NK-92 (cell line): ENCODE results near the gene SFPQ.
"Not testable (repeated sequence)": the region's sequence is repeated elsewhere in the genome, so short reads cannot be mapped to it uniquely, and the experiment has no call there.

Experiments
- DNase-seq: peaks from one replicate; lab custom pipeline; 2025; ENCODE audit not compliant: unreplicated experiment; lab: John Stamatoyannopoulos, UW

Gene SFPQ

GRCh38 chr1:35188578-35189392, 4.2 kb downstream of the SFPQ start:
- no peak for DNase-seq

- no peak for DNase-seq
Observed at GRCh38 chr1:35187816-35188342, 5.1 kb downstream of the SFPQ start.

GRCh38 chr1:35186239-35186638, 6.7 kb downstream of the SFPQ start:
- DNase-seq, result no peak

- no peak for DNase-seq
Observed at GRCh38 chr1:35185200-35185599, 7.7 kb downstream of the SFPQ start.

- DNase-seq, result no peak
Observed at GRCh38 chr1:35184495-35185199, 8.3 kb downstream of the SFPQ start.

- no peak for DNase-seq
Observed at GRCh38 chr1:35181790-35182455, 11.0 kb downstream of the SFPQ start.

GRCh38 chr1:35180776-35181374, 12.1 kb downstream of the SFPQ start:
- DNase-seq, result no peak

GRCh38 chr1:35179908-35180307, 13.0 kb downstream of the SFPQ start:
- DNase-seq, result no peak

GRCh38 chr1:35178874-35179380, 14.0 kb downstream of the SFPQ start:
- no peak for DNase-seq

GRCh38 chr1:35178295-35178695, 14.7 kb downstream of the SFPQ start:
- DNase-seq, result no peak

GRCh38 chr1:35177237-35177786, 15.6 kb downstream of the SFPQ start:
- no peak for DNase-seq

- DNase-seq, result no peak
Observed at GRCh38 chr1:35175602-35176001, 17.3 kb downstream of the SFPQ start.

GRCh38 chr1:35175098-35175576, 17.8 kb downstream of the SFPQ start:
- DNase-seq, result no peak

GRCh38 chr1:35173909-35174540, 18.9 kb downstream of the SFPQ start:
- DNase-seq, result no peak

- no peak for DNase-seq
Observed at GRCh38 chr1:35173491-35173890, 19.5 kb downstream of the SFPQ start.

- DNase-seq, result no peak
Observed at GRCh38 chr1:35172022-35172421, 20.9 kb downstream of the SFPQ start.

GRCh38 chr1:35171579-35171978, 21.4 kb downstream of the SFPQ start:
- no peak for DNase-seq

GRCh38 chr1:35164893-35165292, 28.1 kb downstream of the SFPQ start:
- DNase-seq, result no peak

- no peak for DNase-seq
Observed at GRCh38 chr1:35151220-35151619, 41.7 kb downstream of the SFPQ start.

GRCh38 chr1:35145892-35146549, 46.9 kb downstream of the SFPQ start:
- not testable (repeated sequence) for DNase-seq
